GM21737 (cell line): ENCODE data around the gene CD8B.
"Not testable (repeated sequence)": the region's sequence is repeated elsewhere in the genome, so short reads cannot be mapped to it uniquely, and the experiment has no call there.

Source experiments
- ATAC-seq: cut with Tn5 transposase; IDR thresholded peaks from one replicate; pipeline ENCODE4 v1.9.1; 2021; ENCODE audit warnings: mild to moderate bottlenecking, moderate library complexity; ENCODE audit not compliant: unreplicated experiment

CD8B gene

DNA sequence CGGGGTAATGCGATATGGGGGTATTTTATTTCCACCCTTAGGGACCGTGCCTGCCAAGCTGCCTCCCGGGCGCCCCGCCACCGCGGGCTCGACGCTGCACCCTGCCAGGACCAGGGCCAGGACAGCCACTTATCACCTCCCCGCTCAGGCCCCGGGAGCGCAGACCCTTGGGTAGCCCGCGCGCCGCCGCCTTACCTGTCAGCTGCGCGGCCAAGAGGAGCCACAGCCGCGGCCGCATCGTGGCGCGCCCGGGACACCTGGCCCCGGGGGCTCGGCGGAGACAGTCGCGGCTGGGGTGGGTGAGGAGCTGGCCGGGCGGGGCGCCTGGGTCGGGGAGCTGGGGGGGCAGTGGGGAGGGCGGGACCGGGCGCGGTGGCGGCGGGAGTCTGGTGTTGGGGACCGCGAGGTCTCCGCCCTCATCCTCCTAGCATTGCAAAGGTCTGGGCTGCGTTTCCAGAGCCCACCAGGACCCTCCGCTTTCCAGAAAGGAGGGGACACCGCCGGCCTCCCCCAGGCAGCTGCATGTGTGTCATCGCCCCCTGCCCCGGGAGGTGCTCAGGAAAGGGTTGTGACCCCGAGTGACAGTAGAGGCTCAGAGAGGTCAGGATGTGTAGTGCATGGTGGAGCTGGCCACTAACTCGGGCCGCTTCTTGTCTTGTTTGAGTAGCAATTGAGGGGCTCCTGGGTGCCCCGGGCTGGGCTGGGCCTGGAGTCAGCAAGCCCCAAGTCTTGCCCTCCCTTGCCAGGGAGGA, at the start of gene CD8B:
Gene CD8B, minus strand, starts transcription at position 259 of the 752 bp plus-strand sequence. Its CDS starts 21 bp downstream, at position 238.
- ATAC-seq = not testable (repeated sequence)

GRCh38 chr2:86905868-86906267, 44.2 kb upstream of the CD8B start:
- ATAC-seq = not testable (repeated sequence)

DNA sequence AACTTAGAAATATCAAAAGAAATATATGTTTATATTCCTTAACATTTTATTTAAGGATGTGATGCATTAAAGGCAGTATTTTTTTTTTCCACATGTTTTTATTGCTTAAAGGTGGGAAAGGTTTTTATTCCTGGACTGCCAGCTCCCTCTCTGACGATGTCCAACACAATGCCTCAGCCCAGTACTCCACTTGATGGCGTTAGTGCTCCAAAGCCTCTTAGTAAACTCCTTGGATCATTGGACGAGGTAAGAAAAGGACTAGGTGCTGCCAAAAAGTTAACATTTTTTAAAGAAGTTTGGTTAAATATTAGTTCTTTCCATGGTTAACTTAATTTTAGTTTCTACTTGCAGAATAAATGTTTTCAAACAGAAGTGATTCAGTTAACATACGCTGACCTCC, 39.0 kb upstream of the CD8B start:
- ATAC-seq = not testable (repeated sequence)

- not testable (repeated sequence) for ATAC-seq
Measured at GRCh38 chr2:86886026-86886425, 24.3 kb upstream of the CD8B start.

DNA sequence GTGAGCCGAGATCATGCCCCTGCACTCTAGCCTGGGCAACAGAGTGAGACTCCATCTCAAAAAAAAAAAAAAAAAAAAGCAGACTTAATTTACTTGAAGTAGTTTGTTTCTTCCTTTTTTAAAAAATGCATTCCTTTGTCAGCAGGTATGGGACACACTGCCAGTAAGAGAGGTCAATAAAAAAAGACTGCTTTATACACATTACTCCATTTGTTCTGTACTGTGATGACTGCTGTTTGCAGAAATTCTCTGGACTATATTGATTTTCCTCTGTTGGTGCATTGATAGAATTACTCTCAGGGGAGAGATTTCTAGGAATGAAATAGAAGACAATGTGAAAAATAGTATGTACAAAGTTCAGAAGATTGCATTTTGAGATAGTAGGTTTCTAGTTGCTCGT, 21.2 kb upstream of the CD8B start:
- ATAC-seq = not testable (repeated sequence)

GRCh38 chr2:86882118-86882665, 20.5 kb upstream of the CD8B start:
- ATAC-seq = not testable (repeated sequence)

- ATAC-seq = not testable (repeated sequence)
Measured at GRCh38 chr2:86878986-86879385, 17.3 kb upstream of the CD8B start.

DNA sequence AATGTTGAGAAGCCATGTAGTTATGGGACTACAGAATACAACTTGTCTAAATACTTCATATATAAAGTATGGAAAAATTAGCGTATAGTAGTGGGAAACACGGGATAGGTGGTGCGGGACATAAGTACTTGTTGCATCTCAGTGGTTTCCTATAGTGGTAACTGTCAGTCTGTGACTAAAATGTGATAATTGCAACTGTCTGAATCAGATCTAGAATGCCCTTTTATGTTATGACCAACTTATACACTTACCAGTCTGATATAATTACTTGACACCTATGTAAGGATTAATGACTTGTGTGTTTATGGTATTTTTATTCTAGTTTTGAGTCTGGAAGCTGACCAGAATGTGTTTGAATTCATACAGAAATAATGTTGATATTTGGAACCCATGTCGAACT, 9.3 kb upstream of the CD8B start:
- ATAC-seq = not testable (repeated sequence)

DNA sequence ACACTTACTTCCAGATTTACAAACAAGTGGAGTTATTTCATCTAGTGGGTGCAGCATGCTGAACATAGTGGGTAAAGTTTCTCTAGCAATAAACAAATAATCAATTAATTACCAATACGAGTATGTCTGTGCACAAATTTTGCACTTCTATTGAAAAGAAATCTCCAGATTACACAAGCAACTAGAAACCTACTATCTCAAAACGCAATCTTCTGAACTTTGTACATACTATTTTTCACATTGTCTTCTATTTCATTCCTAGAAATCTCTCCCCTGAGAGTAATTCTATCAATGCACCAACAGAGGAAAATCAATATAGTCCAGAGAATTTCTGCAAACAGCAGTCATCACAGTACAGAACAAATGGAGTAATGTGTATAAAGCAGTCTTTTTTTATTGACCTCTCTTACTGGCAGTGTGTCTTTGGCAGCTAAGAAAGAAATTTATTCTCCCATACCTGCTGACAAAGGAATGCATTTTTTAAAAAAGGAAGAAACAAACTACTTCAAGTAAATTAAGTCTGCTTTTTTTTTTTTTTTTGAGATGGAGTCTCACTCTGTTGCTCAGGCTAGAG, 7.3 kb upstream of the CD8B start:
- ATAC-seq = not testable (repeated sequence)

DNA sequence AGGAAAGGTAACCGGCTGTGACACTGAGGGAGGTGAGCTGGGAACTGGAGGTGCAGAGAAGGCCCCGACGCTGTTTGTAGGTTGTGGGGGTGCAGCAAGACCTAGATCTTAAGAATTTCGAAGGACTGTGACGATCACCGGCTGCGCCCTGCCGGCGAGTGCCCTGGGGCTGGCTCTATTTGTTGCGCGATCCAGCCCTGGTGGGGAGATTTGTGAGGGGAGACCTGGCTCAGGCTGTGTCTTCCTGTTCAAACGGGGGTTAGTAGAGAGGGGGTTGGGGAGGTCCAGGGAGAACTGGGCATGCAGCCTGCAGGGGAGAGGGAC, 656 bp upstream of the CD8B start:
- ATAC-seq = not testable (repeated sequence)

DNA sequence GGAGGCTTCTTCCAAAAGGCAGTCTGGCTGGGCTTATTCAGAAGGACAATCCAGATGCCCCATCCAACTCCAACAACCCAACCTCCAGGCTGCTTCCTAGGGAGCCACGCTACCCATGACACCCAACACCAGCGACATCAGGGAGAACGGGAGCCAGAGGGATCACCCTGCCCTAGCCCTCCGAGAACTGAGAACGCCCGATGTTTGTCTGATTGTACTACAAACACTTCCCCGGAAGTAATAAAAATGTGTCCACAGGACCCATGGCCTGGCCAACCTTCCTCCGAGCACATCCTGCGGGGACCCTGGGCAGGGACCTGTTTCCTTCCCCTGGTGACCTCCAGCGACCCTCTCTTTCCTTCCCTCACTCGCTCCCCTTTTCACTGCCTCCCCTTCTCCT, 511 bp downstream of the CD8B start:
- not testable (repeated sequence) for ATAC-seq

DNA sequence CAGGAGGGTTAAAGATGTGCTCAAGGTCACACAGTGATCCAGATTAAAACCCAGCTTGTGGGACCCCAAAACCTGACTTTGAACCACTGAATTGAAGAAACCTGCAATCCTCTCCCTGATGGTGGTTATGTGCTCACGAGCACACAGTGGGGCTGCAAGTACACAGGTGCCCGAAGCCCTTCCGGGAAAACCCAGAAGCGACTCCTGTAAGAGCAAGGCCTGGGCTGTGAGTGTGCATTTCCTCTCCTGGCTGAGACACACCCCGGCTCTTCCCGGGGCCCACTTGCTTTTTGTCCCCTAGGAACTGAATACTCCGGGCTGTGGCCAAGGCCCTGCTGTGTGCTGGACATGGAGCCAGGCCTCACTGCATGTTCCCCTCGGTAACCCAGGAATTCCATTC, 1.1 kb downstream of the CD8B start:
- not testable (repeated sequence) for ATAC-seq

DNA sequence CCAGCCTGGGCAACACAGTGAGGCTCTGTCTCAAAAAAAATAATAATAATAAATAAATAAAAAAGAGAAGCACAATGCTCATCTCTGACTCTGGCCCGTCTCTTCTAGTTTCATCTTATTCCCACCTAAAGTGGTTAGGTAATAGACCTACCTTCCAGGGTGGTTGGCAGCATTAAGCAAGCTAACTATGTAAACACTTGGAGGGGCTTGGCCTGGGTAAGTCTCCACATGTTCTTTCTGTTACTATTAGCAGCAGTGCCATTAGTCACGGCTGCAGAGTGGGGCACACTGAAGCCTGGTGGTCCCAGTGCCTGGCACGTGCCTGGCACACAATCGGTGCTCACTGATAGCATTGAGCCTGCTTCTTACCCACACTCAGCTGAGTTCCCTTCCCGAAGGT, 4.0 kb downstream of the CD8B start:
- ATAC-seq = not testable (repeated sequence)

DNA sequence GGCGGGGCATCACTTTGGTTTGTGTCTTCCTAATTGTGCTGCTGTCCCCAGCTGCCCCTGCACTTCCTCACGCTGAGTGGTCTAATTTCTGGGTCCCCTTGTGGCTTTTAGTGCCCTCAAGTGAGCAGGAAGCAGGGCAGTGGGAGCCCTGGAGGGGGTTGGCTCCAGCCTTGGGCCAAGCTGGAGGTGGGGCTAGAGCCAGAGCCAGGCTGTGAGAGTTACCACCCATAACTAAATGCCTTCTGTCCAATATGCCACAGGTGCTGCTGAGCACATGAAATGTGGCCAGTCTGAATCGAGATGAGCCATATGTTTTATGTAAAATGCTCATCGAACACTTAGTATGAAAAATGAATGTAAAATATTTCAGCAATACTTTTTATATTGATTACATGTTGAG, 5.2 kb downstream of the CD8B start:
- ATAC-seq = not testable (repeated sequence)

GRCh38 chr2:86855981-86856380, 5.7 kb downstream of the CD8B start:
- ATAC-seq = not testable (repeated sequence)

GRCh38 chr2:86851581-86851980, 10.1 kb downstream of the CD8B start:
- ATAC-seq = not testable (repeated sequence)

DNA sequence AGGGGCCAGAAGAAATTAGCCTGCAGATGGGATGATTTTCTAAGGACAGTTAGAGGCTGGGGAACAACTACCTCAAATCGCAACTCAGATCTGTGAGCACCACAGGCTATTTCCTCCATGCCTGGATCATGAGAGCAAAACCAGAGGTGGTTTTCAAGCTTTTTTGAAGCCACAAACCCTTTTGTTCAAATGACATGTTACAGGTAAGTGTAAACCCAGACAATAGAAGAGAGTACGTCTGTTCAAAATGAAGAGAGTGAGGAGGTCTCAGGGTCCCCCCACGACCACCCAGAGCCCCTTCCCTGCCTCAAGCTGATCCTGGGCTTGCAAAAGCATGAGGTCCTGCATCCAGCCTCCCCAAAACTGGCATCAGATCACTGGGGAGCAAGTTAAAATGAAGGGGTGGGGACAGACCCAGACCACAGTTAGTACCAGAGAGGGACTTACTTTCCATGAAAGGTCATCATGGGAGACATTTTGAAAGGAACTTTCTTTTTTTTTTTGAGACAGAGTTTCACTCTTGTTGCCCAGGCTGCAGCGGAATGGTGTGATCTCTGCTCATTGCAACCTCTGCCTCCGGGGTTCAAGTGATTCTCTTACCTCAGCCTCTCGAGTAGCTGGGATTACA, 19.0 kb downstream of the CD8B start:
- not testable (repeated sequence) for ATAC-seq

GRCh38 chr2:86841330-86841729, 20.4 kb downstream of the CD8B start:
- ATAC-seq = not testable (repeated sequence)

DNA sequence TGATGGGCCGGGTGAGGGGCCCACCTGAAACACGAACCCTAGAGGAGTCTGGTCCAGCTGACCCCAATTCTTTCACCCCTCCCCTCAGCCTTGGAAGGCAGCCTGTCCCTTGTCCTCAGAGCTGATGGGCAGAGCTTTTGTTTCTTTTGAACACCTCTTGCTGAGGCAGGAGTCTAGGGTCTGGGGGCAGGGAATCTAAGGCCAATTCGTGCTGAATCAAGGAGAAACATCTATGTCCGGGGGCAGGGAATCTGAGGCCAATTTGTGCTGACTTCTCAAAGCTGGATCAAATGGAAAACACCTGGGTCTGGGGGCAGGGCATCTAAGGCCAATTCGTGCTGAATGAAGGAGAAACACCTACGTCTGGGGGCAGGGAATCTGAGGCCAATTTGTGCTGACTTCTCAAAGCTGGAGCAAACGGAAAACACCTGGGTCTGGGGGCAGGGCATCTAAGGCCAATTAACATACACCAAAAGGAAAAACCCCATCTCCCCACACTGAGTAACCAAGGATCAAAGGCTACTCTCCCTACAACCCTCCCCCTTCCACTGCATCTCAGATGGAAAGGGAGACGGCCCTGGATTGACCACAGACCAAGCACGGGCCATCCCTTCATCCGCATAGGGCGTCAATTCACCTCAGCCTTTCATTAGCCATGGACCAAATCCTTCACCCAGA, 21.7 kb downstream of the CD8B start:
- ATAC-seq = not testable (repeated sequence)

DNA sequence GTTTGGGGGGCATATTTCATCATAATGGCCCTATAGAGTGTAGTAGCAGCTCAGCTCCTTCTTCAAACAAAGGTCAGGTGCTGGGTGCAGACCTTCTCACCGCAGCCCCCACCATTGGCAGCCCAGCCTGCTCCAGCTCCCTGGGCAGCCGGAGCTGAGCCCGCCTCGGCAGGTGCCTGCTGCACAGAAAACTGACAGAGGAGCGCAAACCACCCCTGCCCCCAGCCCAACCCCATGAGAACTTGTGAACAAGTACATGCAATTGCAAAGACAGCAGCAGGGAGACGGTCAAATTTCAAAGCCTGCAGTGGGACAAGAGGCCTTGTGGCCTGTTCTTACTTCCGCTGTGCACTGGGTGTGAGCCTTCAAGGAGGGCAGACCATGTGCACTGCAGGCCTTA, 22.2 kb downstream of the CD8B start:
- not testable (repeated sequence) for ATAC-seq

GRCh38 chr2:86837714-86838113, 24.0 kb downstream of the CD8B start:
- not testable (repeated sequence) for ATAC-seq
